GM18873 (cell line): ENCODE data around the gene TIPARP.
"Not testable (repeated sequence)": the region's sequence is repeated elsewhere in the genome, so short reads cannot be mapped to it uniquely, and the experiment has no call there.

Experiments
- ATAC-seq: cut with Tn5 transposase; IDR thresholded peaks from one replicate; pipeline ENCODE4 v1.9.1; 2021; ENCODE audit warnings: mild to moderate bottlenecking, moderate library complexity, moderate number of reproducible peaks; ENCODE audit not compliant: unreplicated experiment, low FRiP score

The TIPARP gene

GRCh38 chr3:156732715-156733421 lies 58.5 kb downstream of the TIPARP start:
- no peak for ATAC-seq

DNA sequence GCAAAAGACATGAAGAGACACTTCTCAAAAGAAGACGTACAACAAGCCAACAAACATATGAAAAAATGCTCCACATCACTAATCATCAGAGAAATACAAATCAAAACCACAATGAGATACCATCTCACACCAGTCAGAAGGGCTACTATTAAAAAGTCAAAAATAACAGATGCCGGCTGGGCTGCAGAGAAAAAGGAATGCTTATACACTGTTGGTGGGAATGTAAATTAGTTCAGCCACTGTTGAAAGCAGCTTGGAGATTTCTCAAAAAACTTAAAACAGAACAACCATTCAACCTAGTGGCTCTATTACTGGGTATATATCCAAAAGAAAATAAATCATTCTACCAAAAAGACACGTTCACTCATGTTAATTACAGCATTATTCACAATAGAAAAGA lies 60.3 kb downstream of the TIPARP start:
- not testable (repeated sequence) for ATAC-seq

DNA sequence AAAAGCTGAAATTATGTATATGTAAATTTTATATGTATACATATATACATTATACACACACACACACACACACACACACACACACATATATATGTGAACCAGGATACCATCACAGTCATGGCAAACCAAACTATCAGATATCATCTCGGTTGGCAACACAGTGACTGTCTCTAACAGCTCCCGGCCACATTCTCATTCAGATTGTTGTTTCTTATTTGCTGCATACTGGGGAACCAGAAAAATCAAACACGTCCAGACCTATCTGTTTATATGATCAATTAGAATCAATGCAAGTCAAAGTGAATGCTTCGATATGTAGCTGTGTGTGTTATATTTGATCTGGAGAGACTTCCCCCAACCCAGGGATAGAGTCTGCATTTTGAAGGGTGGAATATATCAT lies 61.1 kb downstream of the TIPARP start:
- no peak for ATAC-seq

DNA sequence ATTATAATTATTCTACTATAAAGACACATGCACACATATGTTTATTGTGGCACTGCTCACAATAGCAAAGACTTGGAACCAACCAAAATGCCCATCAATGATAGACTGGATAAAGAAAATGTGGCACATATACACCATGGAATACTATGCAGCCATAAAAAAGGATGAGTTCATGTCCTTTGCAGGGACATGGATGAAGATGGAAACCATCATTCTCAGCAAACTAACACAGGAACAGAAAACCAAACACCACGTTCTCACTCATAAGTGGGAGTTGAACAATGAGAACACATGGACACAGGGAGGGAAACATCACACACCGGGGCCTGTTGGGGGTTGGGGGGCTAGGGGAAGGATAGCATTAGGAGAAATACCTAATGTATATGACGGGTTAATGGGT lies 62.7 kb downstream of the TIPARP start:
- ATAC-seq, result not testable (repeated sequence)

DNA sequence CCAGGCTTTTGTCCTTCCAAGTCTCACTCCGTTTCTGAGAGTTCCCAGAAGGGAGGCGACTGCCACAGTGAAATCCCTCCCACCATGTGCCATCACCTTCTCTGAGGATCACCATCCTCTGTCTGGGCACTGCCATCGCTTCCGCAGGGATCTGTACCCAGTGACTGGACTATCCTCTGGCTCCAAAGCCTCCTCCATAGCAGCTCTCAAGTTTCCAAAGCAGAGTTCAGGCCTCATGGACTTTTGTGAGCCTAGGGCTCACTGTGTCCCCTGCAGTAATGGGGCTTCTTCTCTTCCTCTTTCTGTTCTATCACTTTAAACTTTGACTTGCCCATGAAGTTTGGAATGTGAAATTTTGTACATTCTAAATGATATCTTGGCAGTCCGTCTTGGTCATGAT lies 63.9 kb downstream of the TIPARP start:
- no peak for ATAC-seq

DNA sequence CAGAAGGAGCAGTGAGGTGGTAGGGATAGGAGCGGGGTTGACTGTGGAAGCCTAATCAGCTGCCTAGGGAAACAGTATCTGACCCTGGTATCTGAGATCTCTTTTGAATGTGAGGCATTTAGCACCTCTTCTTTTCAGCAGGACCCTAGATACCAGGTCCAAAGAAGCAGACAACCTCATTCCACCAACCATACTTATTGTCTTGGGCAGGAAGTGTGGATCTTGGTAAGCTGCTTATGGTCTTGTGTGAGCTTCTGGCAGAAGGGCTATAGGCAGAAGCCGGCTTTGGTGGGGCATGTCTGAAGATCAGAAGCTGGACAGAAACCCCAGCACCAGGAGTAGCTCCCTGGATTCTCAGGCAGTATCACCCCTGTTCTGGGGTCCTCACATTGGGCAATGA lies 65.6 kb downstream of the TIPARP start:
- no peak for ATAC-seq

DNA sequence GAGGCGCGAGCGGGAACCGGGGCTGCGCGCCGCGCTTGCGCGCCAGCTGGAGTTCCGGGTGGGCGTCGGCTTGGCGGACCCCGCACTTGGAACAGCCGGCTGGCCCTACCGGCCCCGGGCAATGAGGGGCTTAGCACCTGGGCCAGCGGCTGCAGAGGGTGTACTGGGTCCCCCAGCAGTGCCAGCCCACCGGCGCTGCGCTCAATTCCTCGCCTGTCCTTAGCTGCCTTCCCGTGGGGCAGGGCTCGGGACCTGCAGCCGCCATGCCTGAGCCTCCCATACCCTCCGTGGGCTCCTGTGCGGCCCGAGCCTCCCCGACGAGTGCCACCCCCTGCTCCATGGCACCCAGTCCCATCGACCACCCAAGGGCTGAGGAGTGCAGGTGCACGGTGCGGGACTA lies 66.2 kb downstream of the TIPARP start:
- not testable (repeated sequence) for ATAC-seq

DNA sequence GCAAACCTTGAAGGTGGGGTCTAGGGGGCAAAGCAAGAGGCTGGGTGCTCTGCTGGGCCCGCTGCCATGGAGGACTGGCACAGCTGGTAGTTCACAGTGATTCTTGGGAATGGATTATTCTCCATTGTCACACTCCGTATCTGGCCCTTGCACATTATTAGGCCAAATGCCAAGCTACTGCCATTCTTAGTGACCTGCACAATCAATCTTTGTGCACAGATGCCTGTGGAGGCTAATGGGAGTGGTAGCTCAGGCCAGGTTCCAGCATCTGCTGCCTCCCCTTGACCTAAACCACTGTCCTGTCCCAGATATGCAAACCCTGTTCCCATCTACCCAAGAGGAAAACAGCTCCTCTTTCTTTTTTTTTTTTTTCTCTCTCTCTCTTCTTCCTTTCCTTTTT lies 67.5 kb downstream of the TIPARP start:
- ATAC-seq, result no peak

GRCh38 chr3:156742401-156742800 lies 68.0 kb downstream of the TIPARP start:
- ATAC-seq, result no peak

DNA sequence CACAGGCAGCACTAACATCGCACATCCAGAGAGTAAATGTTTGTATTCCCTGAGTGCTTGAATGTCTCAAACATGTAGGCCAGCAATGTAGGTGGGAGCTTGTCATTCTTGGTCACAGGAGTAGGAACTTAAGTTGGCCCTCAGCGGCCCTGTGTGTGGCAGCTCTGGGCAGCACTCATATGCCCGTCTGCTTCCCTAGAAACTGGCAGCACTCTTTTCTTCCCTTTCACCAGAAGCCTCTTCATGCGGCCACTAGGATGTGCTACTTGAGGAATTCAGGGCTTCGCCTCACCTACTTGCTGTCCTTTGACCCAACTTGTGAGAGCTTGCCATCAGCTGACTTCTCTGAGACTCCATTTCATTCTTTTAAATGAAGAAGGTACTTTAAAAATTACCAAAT lies 69.5 kb downstream of the TIPARP start:
- no peak for ATAC-seq

- ATAC-seq, result no peak
Observed at GRCh38 chr3:156744631-156745030, 70.2 kb downstream of the TIPARP start.

DNA sequence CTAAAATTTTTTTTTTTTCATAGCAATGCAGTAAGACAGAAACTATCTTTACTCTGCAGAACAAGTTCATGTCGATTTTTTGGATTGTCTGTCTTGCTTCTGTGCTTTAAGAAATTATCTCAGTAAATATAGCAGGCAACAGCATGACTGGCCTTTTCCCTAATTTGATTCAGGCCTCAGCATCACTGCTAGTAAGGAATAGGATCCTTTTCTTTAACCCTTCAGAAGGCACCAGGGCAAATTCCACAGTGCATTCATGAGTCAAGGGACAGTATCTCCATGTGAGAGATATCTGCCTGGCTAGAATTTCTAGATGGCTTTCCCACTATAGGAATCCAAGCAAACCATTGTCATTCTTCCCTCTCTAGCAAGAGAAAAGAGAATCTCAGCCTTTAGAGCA lies 71.4 kb downstream of the TIPARP start:
- no peak for ATAC-seq

- ATAC-seq, result no peak
Observed at GRCh38 chr3:156747046-156747445, 72.7 kb downstream of the TIPARP start.

DNA sequence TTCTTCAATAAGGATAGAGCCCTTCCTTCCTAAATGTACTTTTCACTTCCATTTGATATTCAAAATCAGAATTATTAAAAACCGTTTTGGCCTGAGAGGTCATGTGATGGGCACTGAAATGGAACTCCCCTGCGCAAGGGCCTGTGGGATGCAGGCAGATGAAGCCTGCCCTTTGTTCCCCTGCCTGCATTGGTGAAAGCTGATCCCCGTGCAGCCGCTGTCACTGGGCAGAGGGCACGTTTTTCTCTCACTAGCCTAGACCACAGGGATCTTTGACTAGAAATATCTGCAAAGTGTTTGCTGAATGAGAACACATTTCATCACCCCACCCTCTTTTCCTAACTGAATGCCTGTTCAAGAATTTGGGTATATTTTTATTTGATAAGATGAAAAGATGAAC lies 74.9 kb downstream of the TIPARP start:
- ATAC-seq, result no peak

DNA sequence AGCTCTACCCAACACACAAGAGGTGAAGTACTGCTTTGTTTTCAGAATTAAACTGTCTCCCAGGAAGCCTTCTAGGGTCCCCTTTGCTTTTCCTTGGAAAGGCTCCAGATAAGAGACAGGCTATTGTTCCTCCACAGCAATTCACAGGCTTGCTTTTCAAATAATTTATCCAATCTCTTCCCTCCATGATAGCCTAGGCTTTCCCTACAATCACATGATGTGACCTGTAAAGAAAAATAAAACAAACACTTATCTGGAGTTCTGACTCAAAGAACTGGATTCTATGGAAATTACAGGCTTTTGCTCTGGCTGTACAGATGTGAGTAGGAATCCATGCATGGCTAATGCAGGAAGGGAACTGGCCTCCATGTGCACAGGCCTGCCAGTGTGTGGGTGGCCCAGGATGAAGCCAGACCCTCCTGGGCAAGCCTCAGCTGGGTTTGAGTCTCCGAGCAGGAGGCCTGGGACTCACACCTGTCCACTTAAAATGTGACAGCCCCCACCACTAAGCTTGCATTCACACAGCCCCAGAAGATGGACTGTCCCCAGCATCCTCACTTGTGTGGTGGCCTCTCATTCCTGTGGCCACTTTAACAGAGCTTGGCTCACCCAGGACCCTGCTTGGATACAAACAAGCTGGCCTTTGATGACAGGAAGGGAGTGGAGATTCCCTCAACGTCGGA lies 75.9 kb downstream of the TIPARP start:
- no peak for ATAC-seq

- no peak for ATAC-seq
Observed at GRCh38 chr3:156750874-156751245, 76.5 kb downstream of the TIPARP start.

GRCh38 chr3:156751461-156752025 lies 77.2 kb downstream of the TIPARP start:
- no peak for ATAC-seq
